ENCODE data around the gene IL13. TPM values are rescaled to one million over a fixed set of nuclear protein-coding genes. Genes with fewer than 3 reads are reported as not detected.

Gene IL13
- total RNA-seq, 1 experiment from 2014 or later: not detected

GRCh38 chr5:132653716-132654115, 4.3 kb upstream of the IL13 start (continued):
- no peak for TF ChIP-seq REST (IDR thresholded peaks at IDR 0.05; ENCODE audit: low read depth)
- no peak for TF ChIP-seq POLR2AphosphoS5 (IDR thresholded peaks at IDR 0.05; ENCODE audit: low read depth, low read length)
- TF ChIP-seq JUND (IDR thresholded peaks at IDR 0.05): no peak
- TF ChIP-seq CEBPB (IDR thresholded peaks at IDR 0.05; ENCODE audit: low read depth): no peak
- no peak for TF ChIP-seq EZH2 (IDR thresholded peaks at IDR 0.05)
- no peak for TF ChIP-seq ELF1 (IDR thresholded peaks at IDR 0.05; ENCODE audit: borderline replicate concordance, low read depth)
- TF ChIP-seq ZNF274 (IDR thresholded peaks at IDR 0.05; ENCODE audit: low read depth, low read length): no peak
- no peak for TF ChIP-seq SP1 (IDR thresholded peaks at IDR 0.05; ENCODE audit: low read depth)
- no peak for TF ChIP-seq YY1 (IDR thresholded peaks at IDR 0.05; ENCODE audit: extremely low read depth, insufficient replicate concordance, low read depth, low read length)

GRCh38 chr5:132655821-132656773, 1.9 kb upstream of the IL13 start:
- DNase-seq (ENCODE audit: low read depth, low spot score): no peak
- ChIA-PET POLR2A (no interaction called here), CTCF (no interaction called here), RAD21 (ENCODE audit: low non-redundant PET in 1 of 2, low total read pairs in 2 of 2, uncharacterized antibody in 2 of 2, unreplicated experiment in 2 of 2) (no interaction called here)
- H2AFZ ChIP-seq (ENCODE audit: low read depth, low read length, poor library complexity, severe bottlenecking): no peak overlapping the region
- H3K9me2 ChIP-seq (ENCODE audit: insufficient read depth): no peaks in the 10 kb centered on the region
- no peaks in the 10 kb centered on the region for H3K79me2 ChIP-seq (ENCODE audit: insufficient read depth, low read length)
- intact Hi-C loops (cut with micrococcal nuclease): no loop called here
- no peak overlapping the region for H3K9ac ChIP-seq (ENCODE audit: low read length)
- ATAC-seq: no peak
- no peaks in the 10 kb centered on the region for H3K27me3 ChIP-seq (ENCODE audit: insufficient read depth, low read length)
- H3K9me3 ChIP-seq (ENCODE audit: control insufficient read depth in 1 of 2, insufficient read depth in 1 of 2, low read depth in 1 of 2, low read length in 2 of 2): no peaks in the 10 kb centered on the region
- no peaks in the 10 kb centered on the region for H3K4me1 ChIP-seq (ENCODE audit: control insufficient read depth in 1 of 2, insufficient read depth in 2 of 2, low read length in 2 of 2)
- H3K27ac ChIP-seq (ENCODE audit: low read depth, low read length): no peak overlapping the region
- H3K4me2 ChIP-seq (ENCODE audit: low read length): no peak overlapping the region
- no peaks in the 10 kb centered on the region for H4K20me1 ChIP-seq (ENCODE audit: insufficient read depth)
- H3K36me3 ChIP-seq (ENCODE audit: control insufficient read depth in 1 of 2, insufficient read depth in 2 of 2, low read length in 2 of 2): no peaks in the 10 kb centered on the region
- no TSS peak for BruUV-seq (replicated peaks)
- H3K4me3 ChIP-seq (replicated peaks in 1 of 2; ENCODE audit: low read depth in 1 of 2, low read length in 2 of 2): no peak overlapping the region
- no peak for TF ChIP-seq ZBTB33 (IDR thresholded peaks at IDR 0.05; ENCODE audit: extremely low read depth, insufficient replicate concordance, low read length)
- TF ChIP-seq FOSL1 (IDR thresholded peaks at IDR 0.05; ENCODE audit: low read depth): no peak
- no peak for TF ChIP-seq CBX3 (IDR thresholded peaks at IDR 0.05; ENCODE audit: low read depth)
- TF ChIP-seq REST (IDR thresholded peaks at IDR 0.05; ENCODE audit: low read depth): no peak
- TF ChIP-seq EGR1 (IDR thresholded peaks at IDR 0.05; ENCODE audit: low read depth): no peak
- TF ChIP-seq ZFX (IDR thresholded peaks at IDR 0.05): no peak
- TF ChIP-seq SRF (IDR thresholded peaks at IDR 0.05; ENCODE audit: low read depth): no peak
- TF ChIP-seq YY1 (IDR thresholded peaks at IDR 0.05; ENCODE audit: extremely low read depth, insufficient replicate concordance, low read depth, low read length): no peak

Measured in HCT116 (cell line).